T-helper 2 cell treated with Interferon-gamma antibody and Interleukin-4, amounts not matched to agents 5 μg/mL and 100 μg/mL, for 36 hours (primary cell): Measurements from ENCODE around the gene ITIH3.

ENCODE experiments used
- DNase-seq: peaks from one replicate; pipeline ENCODE4 v3.0.0; 2021; ENCODE audit warnings: low spot score
- H3K27ac Mint-ChIP-seq: one replicate; pipeline ENCODE4 v1.8.0; 2021; ENCODE audit warnings: mild to moderate bottlenecking, mixed read lengths
- H3K27me3 Mint-ChIP-seq: one replicate; pipeline ENCODE4 v1.8.0; 2021; ENCODE audit warnings: low read depth, mixed read lengths
- H3K36me3 Mint-ChIP-seq: one replicate; pipeline ENCODE4 v1.8.0; 2021; ENCODE audit warnings: low read depth, mixed read lengths
- H3K4me1 Mint-ChIP-seq: one replicate; pipeline ENCODE4 v1.8.0; 2021; ENCODE audit warnings: low read depth, mixed read lengths
- H3K4me3 Mint-ChIP-seq: one replicate; pipeline ENCODE4 v1.8.0; 2022; ENCODE audit warnings: mild to moderate bottlenecking, moderate library complexity, mixed read lengths
- H3K9me3 Mint-ChIP-seq: one replicate; pipeline ENCODE4 v1.8.0; 2021; ENCODE audit warnings: mixed read lengths

Gene ITIH3

DNA sequence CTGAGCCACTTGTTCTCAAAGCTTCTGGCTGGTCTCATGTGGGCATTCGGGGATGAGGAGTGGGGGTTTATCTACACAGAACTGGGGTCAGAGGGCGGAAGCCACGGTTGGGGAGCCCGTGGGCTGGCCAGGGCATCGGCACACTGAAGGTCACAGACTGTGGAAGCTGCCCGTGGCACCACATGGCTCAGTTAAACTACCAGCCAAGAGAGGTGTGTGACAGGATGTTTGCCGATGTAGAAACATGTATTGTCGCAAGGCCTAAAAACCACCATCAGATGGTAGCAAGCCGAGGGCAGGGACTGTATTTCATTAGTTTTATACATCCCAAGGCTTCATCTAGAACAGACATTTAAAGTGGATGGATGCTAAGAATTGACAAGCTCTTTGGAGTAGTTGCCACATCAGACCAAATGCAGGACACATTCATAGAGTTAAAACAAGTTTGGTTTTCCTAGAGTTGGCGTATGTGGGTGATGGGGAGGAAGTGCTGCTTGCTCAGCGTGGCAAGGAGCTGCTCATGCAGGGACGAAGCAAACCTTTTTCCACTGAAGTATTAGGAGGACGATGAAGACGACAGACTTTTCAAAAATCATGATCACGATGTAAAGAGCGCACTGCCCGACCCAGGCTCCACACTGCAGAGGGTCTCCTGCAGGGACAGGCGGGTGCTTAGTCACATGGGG is 49.8 kb downstream of the ITIH3 start:
- Mint-ChIP-seq H3K4me1 (peaks cover 4% of the 10 kb centered on the region), H3K27ac (no peak overlapping the region), H3K36me3 (peaks cover 4% of the 10 kb centered on the region), H3K4me3 (no peak overlapping the region), H3K27me3 (no peaks in the 10 kb centered on the region), H3K9me3 (no peaks in the 10 kb centered on the region)
- DNase-seq, result no peak

DNA sequence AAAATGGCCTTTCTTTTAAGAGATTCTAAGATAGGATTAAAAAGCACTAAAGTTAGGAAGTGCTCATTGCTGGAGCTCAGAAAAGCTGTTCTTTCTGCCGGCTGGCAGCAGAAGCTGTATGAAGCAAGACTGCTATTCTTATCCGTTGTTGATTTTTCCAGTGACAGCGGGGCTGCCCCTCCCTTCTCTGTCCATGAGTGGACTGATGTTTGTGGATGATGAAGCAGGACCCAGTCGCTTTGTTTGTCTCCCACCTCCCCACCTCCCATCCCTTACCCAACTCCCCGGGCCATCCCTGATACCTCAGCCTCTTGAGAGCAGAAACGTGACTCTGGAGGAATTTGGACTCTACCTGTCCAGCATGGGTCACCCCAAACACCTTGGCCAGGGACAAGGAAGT is 50.6 kb downstream of the ITIH3 start:
- H3K36me3 Mint-ChIP-seq, result peaks cover 4% of the 10 kb centered on the region
- no peak overlapping the region for H3K27ac Mint-ChIP-seq
- peaks cover 4% of the 10 kb centered on the region for H3K4me1 Mint-ChIP-seq
- no peak overlapping the region for H3K4me3 Mint-ChIP-seq
- H3K27me3 Mint-ChIP-seq, result no peaks in the 10 kb centered on the region
- no peak for DNase-seq
- H3K9me3 Mint-ChIP-seq, result no peaks in the 10 kb centered on the region

DNA sequence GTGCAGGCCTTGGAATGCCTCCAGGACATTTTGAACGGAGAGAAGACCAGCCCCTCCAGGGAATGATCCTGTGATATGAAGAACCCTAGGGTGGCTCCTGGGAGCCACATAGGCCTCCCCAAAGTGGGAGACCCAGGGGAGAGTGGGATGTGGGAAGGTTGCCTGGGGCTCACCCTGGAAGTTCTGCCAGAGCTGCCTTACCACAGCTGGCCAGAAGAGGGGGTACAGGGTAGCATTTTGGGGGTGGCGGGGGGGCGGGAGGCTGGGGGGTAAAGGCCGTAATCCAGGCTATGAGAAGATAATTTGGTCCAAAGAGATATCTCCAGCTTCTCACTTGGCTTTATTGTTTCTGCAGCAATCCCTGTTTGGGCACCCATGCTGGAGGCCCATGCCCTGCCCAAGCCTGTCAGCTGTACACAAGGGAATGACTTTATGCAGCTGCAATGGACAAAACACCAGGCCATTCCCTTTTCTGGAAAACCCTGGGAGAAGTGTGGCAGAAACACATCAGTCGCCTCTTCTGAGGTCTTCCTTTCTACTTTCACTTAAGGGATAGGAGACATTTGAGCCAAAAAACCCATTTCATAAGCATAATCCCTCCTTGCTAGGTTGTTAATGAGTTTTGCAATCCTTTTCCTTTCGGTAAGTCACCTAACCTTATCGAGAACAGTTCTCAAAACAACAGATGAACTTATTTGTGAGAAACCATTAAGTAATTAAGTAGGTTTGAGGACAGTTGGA is 51.3 kb downstream of the ITIH3 start:
- H3K4me3 Mint-ChIP-seq, result no peak overlapping the region

DNA sequence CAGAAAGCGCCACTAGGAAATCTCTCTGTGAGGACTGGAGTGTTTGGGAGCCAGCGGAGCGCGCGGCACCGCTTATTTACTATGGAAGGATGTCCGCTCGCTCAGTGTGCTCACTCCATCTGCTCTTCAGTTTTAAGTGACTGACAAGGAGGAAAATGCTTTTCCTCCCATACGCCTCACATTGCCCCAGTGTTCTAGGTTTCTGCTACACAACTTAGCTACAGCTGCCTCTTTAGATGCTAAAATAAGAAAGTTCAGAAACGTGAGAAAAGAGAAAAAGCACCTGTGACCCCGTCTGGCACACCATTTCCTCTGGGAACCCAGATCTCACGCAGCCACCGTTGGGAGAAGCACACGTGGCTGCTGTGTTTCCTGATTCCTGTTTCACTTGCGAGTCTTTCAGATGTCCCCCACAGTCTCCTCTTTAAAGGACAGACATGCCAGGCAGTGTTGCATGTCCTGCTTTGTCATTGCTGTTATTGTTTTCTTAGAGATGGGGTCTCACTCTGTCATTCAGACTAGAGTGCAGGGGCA is 51.9 kb downstream of the ITIH3 start:
- no peaks in the 10 kb centered on the region for H3K27me3 Mint-ChIP-seq
- peaks cover 4% of the 10 kb centered on the region for H3K4me1 Mint-ChIP-seq
- no peak overlapping the region for H3K27ac Mint-ChIP-seq
- H3K36me3 Mint-ChIP-seq, result peaks cover 4% of the 10 kb centered on the region
- no peak overlapping the region for H3K4me3 Mint-ChIP-seq
- no peak for DNase-seq
- H3K9me3 Mint-ChIP-seq, result no peaks in the 10 kb centered on the region

More for the DNA sequence above, 51.3 kb downstream of the ITIH3 start:
- no peaks in the 10 kb centered on the region for H3K9me3 Mint-ChIP-seq
- H3K27me3 Mint-ChIP-seq, result no peaks in the 10 kb centered on the region
- no peak for DNase-seq
- peaks cover 4% of the 10 kb centered on the region for H3K4me1 Mint-ChIP-seq
- peaks cover 4% of the 10 kb centered on the region for H3K36me3 Mint-ChIP-seq
- no peak overlapping the region for H3K27ac Mint-ChIP-seq

DNA sequence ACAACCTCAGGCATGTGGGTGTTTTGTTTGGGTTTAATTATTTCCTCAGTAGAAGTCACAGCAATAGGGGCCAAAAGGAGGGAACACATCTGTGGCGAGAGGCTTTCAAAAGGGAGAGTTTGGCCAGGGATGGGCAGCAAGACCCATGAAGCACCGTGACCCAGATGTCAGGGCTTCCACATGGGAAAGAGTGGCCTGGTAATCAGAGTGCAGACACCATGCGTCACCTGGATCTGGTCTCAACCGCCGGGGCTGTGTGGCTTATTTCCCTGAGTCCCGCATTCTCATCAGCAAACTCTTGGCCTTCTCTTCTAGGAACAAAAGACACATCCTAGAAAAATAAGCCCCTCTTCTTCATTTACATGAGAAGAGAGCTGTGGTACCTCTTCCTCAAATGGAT is 52.6 kb downstream of the ITIH3 start:
- H3K9me3 Mint-ChIP-seq, result no peaks in the 10 kb centered on the region
- H3K4me3 Mint-ChIP-seq, result no peak overlapping the region
- no peak for DNase-seq
- H3K27me3 Mint-ChIP-seq, result no peaks in the 10 kb centered on the region
- peaks cover 2% of the 10 kb centered on the region for H3K36me3 Mint-ChIP-seq
- peaks cover 4% of the 10 kb centered on the region for H3K4me1 Mint-ChIP-seq
- no peak overlapping the region for H3K27ac Mint-ChIP-seq

DNA sequence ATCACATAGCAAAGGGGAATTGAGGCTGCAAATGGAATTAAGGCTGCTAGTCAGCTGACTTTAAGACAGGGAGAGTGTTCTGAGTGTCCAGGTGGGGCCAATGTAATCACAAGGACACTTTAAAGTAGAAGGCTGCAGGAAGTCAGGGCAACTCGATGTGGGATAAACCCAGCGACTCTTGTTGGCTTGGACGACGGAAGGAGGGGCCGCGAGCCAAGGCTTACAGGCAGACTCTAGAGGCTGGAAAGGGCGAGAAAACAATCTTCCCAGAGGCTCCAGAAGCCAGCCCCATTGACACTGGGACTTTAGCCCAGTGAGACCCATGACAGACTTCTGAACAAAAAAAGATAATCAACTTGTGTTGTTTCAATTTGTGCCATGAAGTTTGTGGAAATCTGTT is 53.1 kb downstream of the ITIH3 start:
- Mint-ChIP-seq H3K9me3 (no peaks in the 10 kb centered on the region), H3K4me3 (no peak overlapping the region), H3K36me3 (peaks cover 2% of the 10 kb centered on the region), H3K4me1 (peaks cover 4% of the 10 kb centered on the region), H3K27me3 (no peaks in the 10 kb centered on the region), H3K27ac (no peak overlapping the region)
- no peak for DNase-seq

DNA sequence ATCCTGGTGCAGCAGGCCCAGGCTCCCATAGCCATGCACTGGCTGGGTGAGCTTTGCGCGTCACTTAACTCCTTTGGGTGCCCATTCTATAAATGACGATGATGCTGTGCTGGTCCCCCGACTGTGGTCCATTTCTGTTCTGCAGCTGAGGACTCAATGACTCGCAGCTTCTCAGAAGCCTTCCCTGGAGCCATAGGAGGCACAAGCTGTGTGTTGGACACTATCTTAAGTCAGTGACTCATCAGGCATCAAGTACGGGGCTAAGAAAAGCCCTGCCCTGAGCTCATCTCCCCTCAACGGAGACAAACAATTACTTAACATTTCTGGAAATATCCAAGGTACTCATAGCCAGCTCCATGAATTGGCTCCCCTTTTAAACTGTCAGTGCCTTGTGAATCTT is 54.0 kb downstream of the ITIH3 start:
- no peak overlapping the region for H3K27ac Mint-ChIP-seq
- no peaks in the 10 kb centered on the region for H3K27me3 Mint-ChIP-seq
- DNase-seq, result no peak
- peaks cover 4% of the 10 kb centered on the region for H3K4me1 Mint-ChIP-seq
- H3K4me3 Mint-ChIP-seq, result no peak overlapping the region
- H3K9me3 Mint-ChIP-seq, result no peaks in the 10 kb centered on the region
- H3K36me3 Mint-ChIP-seq, result peaks cover 2% of the 10 kb centered on the region

DNA sequence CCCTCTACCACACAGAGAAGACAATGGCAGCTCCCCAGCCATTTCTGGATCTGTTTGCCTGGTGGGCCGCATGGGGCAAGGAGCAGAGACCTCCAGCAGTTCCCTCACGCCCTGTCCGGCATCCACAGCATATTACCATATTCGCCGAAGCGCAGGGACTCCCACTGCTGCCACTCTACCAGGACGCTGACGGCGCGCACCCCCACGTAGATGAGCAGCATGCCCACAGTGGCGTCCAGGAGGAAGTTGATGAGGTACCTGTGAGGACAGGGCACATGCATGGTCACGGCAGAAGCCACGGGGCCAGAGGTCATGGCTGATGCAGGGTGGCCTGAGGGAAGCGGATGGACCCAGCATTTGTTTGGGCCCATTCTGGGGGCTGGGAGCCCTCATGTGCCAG is 55.1 kb downstream of the ITIH3 start:
- H3K4me3 Mint-ChIP-seq, result no peak overlapping the region
- peaks cover 2% of the 10 kb centered on the region for H3K36me3 Mint-ChIP-seq
- no peak for DNase-seq
- no peaks in the 10 kb centered on the region for H3K27me3 Mint-ChIP-seq
- H3K27ac Mint-ChIP-seq, result no peak overlapping the region
- H3K4me1 Mint-ChIP-seq, result peaks cover 4% of the 10 kb centered on the region
- H3K9me3 Mint-ChIP-seq, result no peaks in the 10 kb centered on the region

DNA sequence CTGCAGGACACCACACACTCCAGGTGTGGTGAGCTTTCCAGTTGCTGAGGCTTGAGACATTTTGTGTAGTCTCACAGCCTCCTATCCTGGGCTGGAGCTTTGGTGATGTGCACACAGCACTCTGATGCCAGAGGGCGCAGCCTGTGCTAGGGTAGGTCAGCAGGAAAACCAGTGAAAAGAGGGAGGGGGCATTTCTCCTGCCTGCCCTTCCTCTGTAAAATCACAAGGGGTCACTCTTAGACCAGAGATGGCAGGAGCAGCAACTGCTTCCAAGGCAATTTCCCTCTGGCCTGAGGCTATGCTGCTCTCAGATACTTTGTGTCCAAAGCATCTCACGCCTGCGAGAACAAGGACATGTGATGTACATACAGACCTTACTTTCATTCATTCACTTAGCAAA is 56.8 kb downstream of the ITIH3 start:
- Mint-ChIP-seq H3K4me1 (peaks cover 4% of the 10 kb centered on the region), H3K4me3 (no peak overlapping the region), H3K27ac (no peak overlapping the region), H3K9me3 (no peaks in the 10 kb centered on the region), H3K27me3 (no peaks in the 10 kb centered on the region), H3K36me3 (peaks cover 2% of the 10 kb centered on the region)
- DNase-seq, result no peak

DNA sequence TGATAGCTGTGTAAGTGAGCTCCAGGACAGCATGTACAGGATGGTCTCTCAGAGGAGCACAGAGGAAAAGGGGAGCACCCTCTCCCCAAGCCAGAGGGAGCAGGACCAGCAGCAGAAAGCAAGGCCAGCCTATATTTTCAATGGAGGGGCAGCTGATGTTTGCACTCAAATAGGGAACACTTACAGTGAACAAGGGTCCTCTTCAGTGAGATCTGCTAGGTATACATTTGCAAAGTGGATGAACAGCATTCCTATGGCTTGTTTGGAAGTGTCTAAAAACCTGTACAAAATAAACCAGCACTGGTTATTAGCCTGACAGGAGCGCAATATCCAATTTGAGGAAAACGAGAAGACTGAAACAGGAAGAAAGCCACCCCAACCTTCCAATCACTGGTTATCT is 57.8 kb downstream of the ITIH3 start:
- H3K4me1 Mint-ChIP-seq, result no peaks in the 10 kb centered on the region
- no peak overlapping the region for H3K27ac Mint-ChIP-seq
- H3K9me3 Mint-ChIP-seq, result no peaks in the 10 kb centered on the region
- H3K36me3 Mint-ChIP-seq, result peaks cover 2% of the 10 kb centered on the region
- H3K4me3 Mint-ChIP-seq, result no peak overlapping the region
- H3K27me3 Mint-ChIP-seq, result no peaks in the 10 kb centered on the region
- no peak for DNase-seq

DNA sequence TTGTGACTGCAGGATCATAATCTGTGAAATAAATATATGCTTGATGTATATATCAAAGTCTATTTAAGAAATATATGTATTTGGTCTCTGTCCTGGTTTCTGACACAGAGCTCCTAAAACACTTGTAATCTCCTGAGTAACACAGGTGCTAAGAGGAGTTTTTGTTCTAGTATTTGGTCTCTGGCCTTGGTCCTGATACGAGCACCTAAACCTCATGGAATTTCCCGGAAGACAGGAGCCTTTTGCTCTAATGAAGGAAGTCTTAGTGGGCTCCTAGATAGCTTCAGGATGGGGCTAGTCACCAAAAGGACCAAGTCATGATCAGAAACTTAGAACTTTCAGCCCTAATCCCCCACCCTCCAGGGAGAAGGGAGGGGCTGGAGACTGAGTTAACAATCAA is 59.4 kb downstream of the ITIH3 start:
- DNase-seq, result no peak
- H3K4me1 Mint-ChIP-seq, result no peaks in the 10 kb centered on the region
- H3K27ac Mint-ChIP-seq, result no peak overlapping the region
- H3K27me3 Mint-ChIP-seq, result no peaks in the 10 kb centered on the region
- H3K9me3 Mint-ChIP-seq, result no peaks in the 10 kb centered on the region
- H3K36me3 Mint-ChIP-seq, result no peaks in the 10 kb centered on the region
- H3K4me3 Mint-ChIP-seq, result no peak overlapping the region

DNA sequence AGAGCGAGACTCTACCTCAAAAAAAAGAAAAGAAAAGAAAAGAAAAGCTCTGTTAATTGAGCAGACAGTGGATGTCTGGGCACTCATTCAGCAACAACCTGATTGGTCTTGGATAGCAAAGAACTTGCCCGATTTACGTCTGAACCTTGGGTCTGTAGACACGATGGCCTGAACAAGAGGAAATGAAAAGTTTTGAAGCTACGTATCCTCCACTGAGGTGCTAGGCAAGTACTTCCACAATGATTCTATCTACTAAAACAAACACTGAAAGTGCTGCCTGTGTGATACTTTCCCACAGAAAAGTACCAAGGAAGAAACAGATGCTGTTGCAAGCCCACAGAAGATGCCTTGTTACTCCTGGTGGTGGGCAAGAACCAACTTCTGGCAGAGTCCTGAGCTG is 62.1 kb downstream of the ITIH3 start:
- H3K36me3 Mint-ChIP-seq, result no peaks in the 10 kb centered on the region
- no peaks in the 10 kb centered on the region for H3K4me1 Mint-ChIP-seq
- H3K27me3 Mint-ChIP-seq, result no peaks in the 10 kb centered on the region
- no peaks in the 10 kb centered on the region for H3K9me3 Mint-ChIP-seq
- no peak overlapping the region for H3K27ac Mint-ChIP-seq
- no peak for DNase-seq
- no peak overlapping the region for H3K4me3 Mint-ChIP-seq

DNA sequence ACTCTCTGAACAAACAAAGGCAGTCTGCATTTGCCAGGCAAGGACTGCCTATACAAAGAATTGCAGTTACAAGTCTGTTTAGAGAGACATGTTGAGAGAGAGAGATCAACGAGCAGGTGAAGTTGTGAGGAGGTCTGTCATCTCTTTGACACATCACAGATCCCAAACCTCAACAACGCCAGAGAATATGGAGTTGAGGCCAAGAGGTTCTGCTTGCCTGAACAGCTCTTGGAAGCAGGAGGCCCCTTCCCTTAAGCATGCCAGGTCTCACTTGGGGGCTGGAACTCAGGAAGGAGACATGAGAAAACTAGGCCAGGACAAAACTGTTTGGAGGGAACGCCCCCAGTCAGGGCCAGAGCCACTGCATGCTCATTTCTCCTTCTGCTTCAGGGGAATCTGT is 62.5 kb downstream of the ITIH3 start:
- Mint-ChIP-seq H3K27ac (no peak overlapping the region), H3K27me3 (no peaks in the 10 kb centered on the region)

DNA sequence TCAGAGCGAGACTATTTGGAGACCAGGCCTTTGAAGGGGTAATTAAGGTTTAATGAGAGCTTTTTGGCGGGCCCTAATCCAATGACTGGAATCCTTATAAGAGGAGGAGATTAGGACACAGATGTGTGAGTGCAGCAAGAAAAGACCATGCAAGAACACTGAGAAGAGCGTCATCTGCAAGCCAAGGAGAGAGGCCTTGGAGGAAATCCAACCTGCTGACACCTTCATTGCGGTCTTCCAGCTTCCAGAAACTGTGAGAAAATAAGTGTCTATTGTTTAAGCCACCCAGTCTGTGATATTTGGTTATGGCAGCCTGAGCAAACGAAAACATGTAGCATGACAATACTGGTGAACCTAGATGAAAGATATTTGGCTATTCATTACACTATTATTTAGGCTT is 63.3 kb downstream of the ITIH3 start:
- Mint-ChIP-seq H3K4me3 (no peak overlapping the region), H3K4me1 (no peaks in the 10 kb centered on the region), H3K36me3 (peaks cover 4% of the 10 kb centered on the region), H3K9me3 (no peaks in the 10 kb centered on the region), H3K27me3 (no peaks in the 10 kb centered on the region), H3K27ac (no peak overlapping the region)
- DNase-seq, result no peak

More for the DNA sequence above, 62.5 kb downstream of the ITIH3 start:
- no peaks in the 10 kb centered on the region for H3K9me3 Mint-ChIP-seq
- no peak for DNase-seq
- H3K4me1 Mint-ChIP-seq, result no peaks in the 10 kb centered on the region
- H3K4me3 Mint-ChIP-seq, result no peak overlapping the region
- no peaks in the 10 kb centered on the region for H3K36me3 Mint-ChIP-seq
